GM18867 (cell line): ENCODE measurements around the gene NOX5.

Experiments used
- ATAC-seq: cut with Tn5 transposase; IDR thresholded peaks from one replicate; pipeline ENCODE4 v1.9.1; 2021; ENCODE audit warnings: mild to moderate bottlenecking, moderate library complexity; ENCODE audit not compliant: unreplicated experiment

NOX5 gene

DNA sequence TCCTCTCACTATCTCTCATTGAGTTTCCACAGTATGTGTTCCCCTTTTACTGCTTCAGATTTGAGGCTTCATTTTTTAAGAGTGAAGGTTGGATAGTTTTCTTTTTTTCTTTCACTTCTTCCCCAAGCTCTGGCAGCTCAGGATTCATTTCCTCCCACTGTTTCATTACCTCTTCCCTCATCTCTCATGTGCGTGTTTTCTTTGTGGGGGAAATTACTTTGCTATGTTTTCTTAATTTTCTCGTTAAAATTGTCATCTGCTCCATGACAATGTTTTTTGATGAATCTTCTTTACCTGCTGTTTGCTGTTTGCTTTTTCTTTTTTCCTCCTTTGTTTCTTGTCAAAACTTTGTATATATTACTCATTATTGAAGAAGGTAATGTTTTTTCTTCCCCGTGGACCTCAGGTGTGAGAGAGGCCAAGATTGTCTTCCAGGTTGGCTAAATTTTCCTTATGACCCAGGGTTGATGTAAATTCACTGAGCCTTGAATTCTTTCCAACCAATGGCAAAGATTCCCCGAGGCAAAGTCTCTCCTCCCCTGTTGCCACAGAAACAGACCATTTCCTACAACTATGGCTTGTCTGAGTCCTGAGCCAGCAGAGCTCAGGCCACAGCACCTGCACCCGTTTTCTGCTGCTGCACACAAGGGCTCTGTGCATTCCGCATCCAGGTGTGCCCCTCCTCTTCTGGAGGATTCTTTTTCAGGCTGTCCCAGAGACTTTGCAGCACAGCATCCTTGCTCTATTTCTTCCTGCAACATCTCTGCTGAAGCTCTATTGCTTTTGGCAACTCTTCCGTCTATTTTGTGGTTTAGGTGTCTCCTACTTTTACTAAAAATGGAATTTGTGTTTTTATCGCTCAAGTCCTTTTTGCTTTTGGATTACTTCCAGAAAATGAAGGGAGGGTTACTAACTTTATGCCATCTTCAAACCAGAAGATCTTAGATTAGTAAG lies 66.1 kb downstream of the NOX5 start:
- ATAC-seq = no peak

DNA sequence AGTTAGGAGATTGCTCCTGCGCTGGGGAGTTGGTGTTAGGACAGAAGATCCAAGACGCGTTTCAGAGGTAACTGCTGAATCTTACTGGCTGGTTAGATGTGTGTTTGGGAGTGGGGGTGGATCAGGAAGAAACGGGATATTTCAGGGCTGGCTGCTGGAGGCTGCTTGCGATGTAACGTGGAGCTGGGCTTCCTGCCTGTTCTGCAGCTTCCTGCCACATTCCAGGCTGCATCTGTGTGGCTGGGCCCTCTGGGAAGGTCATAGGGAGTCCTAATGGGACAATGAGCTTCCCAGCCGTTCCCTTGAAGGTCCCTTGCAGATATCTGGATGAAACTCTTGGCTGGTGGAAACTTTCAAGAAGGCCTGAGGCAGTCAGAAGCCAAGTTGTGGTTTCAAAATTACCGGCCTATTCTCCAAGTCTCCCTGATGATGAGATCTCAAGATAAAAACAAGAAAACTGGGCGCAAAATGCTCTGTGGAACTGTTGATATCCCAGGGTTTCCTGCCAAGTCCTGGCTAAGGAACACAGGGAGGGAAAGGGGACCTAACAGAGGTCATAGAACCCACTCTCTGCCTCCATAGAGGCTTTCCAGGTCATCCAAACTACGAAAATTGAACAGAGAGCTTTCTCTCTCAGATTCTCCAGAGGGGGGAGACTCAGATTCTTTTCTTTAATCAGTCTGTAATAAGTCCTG lies 67.0 kb downstream of the NOX5 start:
- no peak for ATAC-seq

GRCh38 chr15:69082021-69082502 lies 67.6 kb downstream of the NOX5 start:
- ATAC-seq = no peak

DNA sequence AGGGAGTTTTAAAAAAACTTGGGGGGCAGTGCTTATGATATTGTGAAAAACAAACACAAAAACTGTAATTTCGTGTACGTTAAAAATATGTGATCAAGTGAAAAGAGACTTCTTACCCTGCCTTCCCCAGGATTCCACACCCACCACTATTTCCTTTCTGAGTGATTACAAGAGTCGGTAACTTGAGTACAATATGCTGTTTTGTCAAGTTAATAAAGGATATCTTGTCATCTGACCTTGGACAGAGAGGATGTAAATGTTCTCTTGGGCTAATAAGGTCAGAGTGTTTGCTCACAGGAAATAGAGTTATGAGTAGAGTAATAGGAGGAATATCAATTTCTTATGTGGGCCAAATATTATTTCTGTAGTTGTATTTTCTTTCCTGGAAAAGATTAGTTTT lies 68.1 kb downstream of the NOX5 start:
- no peak for ATAC-seq

- no peak for ATAC-seq
Observed at GRCh38 chr15:69084404-69085030, 70.0 kb downstream of the NOX5 start.

DNA sequence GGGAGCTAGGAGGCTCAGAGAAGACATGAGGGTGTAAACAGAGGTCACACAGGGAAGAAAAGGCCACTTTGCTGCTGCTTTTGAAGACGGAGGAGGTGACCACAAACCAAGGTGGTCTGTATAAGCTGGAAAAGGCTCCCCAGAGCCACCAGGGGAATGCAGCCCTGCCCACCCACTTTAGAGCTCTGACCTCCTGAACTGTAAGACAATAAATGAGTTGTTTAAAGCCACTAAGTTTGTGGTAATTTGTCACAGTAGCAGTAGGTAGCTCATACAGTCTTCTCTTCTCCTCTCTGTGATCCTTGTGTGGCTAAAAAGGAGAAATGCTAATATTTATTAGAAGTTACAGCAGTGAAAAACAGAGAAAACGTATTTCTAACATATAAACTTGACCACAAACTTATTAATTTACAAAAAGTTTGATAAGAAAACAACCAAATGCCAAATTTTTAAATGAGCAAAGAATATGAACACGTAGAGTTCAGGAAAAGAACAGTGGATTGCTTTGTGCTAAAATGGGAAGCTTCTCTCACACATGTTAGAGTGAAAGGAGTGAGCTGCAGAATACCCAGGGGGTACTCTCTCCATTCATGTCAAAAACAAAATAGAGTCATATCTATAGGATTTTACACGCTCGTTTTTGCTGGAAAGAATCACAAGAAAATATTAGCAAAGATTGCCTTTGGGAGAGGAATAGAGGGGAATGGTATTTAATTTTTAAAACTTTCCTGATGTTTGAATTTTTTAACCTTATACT lies 71.0 kb downstream of the NOX5 start:
- ATAC-seq = no peak

GRCh38 chr15:69086427-69087204 lies 72.1 kb downstream of the NOX5 start:
- ATAC-seq = no peak

- ATAC-seq = no peak
Observed at GRCh38 chr15:69087366-69087976, 73.0 kb downstream of the NOX5 start.

- ATAC-seq = no peak
Observed at GRCh38 chr15:69088300-69088965, 73.9 kb downstream of the NOX5 start.

DNA sequence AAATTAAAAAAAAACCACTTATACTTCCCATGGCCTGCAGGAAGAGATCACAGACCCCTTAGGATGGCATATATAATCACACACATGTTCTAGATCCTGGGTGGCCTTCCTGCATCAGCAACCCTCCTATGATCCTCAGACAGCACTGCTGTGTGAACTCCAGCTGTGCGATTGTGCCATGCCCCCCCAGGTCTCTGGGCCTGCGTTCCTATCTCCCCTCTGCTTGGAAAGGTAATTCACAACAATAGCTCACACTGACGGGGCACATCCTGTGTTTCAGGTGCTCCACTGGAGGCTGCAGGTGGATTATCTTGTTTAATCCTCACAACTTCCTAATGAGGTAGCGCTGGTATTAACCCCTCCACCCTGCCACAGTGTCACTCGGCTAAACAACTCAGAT lies 74.8 kb downstream of the NOX5 start:
- no peak for ATAC-seq

DNA sequence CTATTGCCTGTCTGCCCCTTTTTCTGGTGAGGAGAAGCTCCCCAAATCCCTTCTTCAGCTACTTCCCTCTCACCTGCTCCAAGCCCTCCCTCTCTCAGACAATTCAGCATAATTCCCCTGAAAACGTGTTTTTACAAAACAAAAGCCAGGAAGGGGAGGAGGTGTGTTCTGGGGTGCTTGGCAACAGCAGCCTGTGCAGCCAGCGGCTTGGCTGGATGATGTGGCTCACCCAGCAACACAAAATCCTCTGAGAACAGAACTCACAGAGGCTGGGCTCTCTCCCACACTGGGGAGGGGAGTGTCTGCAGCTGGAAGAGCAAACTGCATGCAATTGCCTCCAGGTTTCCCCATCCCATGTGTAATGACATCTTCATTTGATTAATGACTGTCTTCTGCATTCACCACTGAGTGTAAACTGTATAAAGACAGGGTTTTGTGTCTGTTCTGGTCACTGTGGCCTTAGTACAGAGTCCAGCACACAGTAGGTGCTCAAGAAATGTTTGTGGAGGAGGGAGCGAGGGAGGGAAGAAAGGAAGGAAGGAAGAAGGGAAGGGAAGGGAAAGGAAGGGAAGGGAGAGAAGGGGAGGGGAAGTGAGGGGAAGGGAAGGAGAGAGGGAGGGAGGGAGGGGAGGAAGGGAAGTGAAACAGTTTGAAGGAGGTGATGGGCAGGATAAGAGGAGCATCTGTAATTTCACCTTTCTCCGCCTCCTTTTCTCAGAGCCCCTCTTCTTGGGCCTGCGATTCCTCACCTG lies 75.9 kb downstream of the NOX5 start:
- ATAC-seq = no peak

- no peak for ATAC-seq
Observed at GRCh38 chr15:69091654-69092053, 77.2 kb downstream of the NOX5 start.

- no peak for ATAC-seq
Observed at GRCh38 chr15:69092159-69092558, 77.7 kb downstream of the NOX5 start.

GRCh38 chr15:69093127-69093526 lies 78.6 kb downstream of the NOX5 start:
- ATAC-seq = no peak

DNA sequence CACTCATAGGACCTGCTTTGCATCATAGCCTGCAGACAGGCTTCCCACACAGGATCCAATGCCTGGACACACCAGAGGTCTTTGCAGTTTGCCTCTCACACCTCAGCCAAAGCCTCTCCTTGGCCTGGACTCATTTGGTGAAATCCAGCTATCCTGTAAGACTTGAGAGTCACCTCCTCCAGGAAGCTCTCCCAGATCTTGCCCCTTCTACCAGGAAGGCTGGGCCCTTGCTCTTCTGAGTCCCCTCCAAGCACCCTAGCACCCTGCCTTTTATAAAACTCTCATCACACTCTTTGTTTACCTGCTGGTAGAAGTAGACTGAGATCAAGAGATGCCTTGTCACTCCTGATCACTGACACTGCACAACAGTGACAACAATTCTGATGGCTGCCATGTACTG lies 79.1 kb downstream of the NOX5 start:
- ATAC-seq = no peak

GRCh38 chr15:69094124-69094921 lies 79.8 kb downstream of the NOX5 start:
- ATAC-seq = no peak

DNA sequence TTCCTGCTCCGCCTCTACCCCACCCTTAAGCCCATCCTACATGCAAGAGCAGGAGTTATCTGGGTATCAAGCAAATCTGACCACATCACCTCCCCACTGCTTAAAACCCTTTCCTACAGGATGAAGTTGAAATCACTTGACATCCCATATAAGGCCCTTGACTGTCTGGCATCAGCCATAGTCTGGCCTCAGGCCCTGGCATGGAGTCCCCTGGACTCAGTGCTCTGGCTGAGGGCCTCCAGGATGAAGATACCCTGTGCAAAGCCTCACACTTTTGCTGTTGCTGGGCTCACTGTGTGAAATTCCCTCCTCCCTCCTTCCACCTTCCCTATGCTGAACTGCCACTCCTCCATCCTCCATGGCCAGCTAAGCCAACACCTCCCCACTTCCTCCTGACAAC lies 80.8 kb downstream of the NOX5 start:
- no peak for ATAC-seq

DNA sequence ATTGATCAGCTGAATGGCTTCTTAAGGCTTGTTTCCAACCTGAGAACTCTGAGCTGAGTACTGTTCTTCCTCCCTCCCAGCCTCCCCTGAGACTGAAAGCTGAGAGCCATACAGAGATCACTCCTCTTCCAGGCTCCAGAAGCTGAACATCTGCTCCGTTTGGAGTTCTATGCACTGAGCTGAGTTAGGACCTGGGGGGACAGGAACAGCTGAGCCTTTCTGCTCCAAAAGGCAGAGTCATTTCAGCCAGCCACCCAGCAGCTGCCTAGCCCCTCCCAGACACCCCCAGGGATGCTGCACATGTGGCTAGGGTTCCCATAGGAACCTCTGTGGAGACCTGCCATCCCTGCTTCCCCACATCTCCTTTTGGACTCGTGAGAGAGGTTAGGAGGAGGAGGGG lies 81.7 kb downstream of the NOX5 start:
- ATAC-seq = no peak
